ENCODE data around the gene C1QB.

- TF ChIP-seq CTCF (IDR thresholded peaks at IDR 0.05) (no peak), POLR2A (IDR thresholded peaks at IDR 0.05) (peak in 1 of 3 donors; percentile 17)
These were observed 7.1 kb upstream of the C1QB start for GRCh38 chr1:22645931-22646330.

Measured in body of pancreas (tissue), 4 donors.